ENCODE measurements around the gene CHD1.

CHD1 gene

GRCh38 chr5:98935206-98935605 is 6.4 kb upstream of the CHD1 start:
- no peak for FAIRE-seq

- FAIRE-seq: no peak
Observed at GRCh38 chr5:98934546-98934945, 5.7 kb upstream of the CHD1 start.

DNA sequence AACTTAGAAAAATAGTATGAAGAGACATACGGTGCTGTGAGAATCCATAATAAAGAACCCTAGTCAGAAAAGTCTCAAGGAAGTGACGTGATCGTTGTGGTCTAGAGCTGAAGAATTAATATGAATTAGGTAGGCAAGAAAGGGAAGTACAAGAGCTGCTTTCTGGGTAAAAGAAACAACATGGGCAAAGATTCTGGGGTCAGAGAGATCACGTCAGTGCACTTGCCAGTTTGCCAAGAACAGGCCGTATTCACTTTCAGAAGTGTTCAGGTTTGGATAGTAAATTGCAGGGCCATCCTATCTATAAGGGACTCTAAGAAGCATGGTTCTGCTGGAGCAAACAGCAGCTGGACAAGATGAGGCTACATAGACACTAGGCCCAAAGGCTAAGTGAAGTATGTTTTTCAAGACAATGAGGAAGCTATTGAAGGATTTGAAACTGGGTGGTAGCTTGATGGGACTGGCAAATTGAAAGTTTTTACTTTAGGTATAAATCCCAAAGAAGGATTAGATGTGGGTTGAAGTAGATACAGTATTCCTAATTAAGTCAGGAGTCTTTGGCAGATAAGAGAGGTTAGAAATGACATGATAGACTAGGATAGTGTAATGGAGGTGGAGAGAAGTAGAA is 4.8 kb upstream of the CHD1 start:
- FAIRE-seq: no peak

GRCh38 chr5:98930972-98931762 is 2.4 kb upstream of the CHD1 start:
- FAIRE-seq: peak; percentile 21

- FAIRE-seq: peak; percentile 88
Observed at GRCh38 chr5:98929710-98930298, 997 bp upstream of the CHD1 start.

DNA sequence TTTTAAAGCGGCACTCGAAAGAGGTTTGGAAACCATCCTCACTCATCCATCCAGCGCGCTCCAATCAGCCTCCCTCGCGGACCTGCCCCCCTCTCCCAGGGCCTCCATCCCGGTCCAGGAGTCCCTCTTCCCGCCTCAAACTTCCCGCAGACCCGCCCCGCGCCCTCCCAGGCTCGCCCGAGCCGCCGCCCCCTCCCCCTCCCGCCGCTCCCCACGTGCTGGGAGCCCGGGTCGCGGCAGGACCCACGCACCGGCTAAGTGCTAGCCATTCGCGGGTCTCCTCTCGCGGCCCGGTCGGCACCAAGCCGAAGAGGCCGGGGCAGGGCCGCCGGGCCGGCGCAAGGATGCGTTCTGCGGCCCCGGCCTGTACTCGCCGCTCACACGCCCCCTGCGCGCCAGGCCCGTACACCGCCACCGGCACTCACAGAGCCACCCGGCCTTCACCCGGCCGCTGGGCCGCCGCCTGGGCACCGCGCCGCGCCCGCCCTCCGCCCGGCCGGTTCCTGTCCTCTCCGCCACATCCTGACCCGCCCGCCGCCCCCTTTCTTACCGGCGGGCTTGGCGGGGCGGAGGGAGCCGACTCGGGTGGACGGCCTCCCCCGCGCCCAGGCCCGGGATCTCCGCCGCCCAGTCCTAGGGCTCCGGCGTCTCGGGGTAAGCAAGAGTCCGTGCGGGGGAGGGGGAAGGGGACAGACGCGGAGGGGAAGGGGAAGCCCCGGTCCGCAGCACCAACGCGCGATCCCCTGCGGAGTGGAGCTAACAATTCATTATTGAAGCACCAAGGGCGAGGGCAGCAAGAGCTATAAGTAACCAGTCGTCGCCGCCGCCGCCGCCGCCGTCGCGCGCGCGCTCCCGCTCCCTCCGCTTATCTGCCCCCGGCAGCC is 576 bp downstream of the CHD1 start:
- no peak for FAIRE-seq

DNA sequence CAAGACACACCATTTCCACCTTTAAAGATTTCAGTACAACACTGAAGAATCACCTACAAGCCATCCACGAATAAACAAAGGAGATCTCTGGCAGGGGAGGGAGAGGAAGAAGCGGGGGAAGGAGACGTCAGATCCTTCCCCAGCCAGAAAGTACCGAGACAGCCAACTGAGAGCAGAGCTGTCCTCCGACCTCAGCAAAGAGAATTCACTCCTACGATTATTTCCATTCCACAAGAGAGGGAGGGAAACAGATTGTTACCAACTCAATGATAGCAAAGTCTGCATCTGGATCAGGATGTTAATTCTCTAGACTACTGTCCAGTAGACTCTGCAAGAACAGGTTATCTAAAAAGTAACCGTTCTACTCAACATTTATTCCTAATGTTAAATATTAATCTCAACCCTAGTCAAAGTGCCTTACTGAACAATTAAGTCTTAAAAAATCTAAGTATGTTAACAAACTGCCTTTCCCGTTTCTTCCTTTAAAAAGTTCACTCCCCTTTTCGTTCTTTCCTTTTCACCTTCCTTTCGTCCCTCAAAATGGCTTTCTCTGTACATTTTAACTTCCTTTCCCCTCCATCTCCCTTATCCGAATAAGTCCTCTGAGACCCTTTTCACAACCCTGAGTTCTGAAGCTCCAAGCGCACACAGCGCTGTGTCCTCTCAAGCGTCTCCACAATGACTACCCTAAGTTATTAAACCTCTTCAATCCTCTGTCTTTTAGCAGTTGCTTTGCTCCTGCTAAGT is 1.4 kb downstream of the CHD1 start:
- peak; percentile 91 for FAIRE-seq

- FAIRE-seq: no peak
Observed at GRCh38 chr5:98923966-98924365, 4.8 kb downstream of the CHD1 start.

- FAIRE-seq: no peak
Observed at GRCh38 chr5:98921947-98922505, 6.8 kb downstream of the CHD1 start.

GRCh38 chr5:98917433-98917832 is 11.4 kb downstream of the CHD1 start:
- FAIRE-seq: no peak

- no peak for FAIRE-seq
Observed at GRCh38 chr5:98916540-98916939, 12.3 kb downstream of the CHD1 start.

- no peak for FAIRE-seq
Observed at GRCh38 chr5:98913911-98914310, 14.9 kb downstream of the CHD1 start.

DNA sequence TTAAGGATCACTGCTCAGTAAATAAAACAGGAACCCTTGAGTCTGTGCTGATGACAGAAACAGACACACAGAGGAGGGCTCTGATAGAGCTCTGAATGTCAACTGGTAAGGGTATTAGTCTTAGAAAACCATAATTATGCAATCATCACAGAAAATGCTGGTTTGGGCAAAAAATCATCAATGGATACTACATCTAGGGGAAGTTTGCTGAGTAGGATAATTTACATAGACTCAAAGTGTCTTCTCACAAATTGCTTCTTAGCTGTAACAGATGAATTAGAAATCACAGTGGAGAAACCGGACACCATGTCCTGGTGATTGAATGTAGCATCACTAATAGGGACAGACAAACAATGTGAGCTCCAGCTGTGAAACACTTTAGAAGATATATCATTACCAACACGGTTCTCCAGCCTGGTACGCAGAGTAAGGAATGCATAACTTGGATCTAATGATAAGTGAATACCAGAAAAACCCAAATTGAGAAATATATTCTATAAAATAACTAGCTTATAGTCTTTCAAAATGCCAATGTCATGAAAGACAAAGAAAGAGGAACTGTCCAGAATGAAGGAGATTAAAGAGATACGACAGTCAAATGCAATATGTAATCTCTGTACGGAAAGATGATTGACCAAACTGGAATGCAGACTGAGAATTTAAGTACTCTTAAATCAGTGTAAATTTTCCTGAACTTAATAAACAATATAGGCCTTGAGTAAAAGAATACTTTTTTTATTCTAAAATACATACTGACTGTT is 17.3 kb downstream of the CHD1 start:
- FAIRE-seq: no peak

DNA sequence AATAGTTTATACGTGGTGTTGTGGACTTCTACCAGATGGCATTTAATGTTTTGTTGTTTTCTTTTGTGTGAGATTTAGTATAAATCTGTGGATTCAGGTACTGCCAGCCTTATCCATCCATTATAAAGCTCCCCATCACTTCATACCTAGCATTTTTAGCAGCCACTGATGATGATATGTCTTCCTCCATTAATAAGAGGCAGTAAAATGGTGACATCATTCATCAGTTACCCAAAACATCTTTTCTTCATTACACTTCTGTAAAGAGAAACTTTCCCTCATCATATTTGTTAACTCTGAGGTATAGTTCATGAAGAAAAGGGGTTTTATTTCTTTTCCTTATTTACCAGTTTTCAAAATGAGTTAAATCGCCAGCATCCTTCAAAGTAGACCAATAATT is 19.4 kb downstream of the CHD1 start:
- FAIRE-seq: no peak

DNA sequence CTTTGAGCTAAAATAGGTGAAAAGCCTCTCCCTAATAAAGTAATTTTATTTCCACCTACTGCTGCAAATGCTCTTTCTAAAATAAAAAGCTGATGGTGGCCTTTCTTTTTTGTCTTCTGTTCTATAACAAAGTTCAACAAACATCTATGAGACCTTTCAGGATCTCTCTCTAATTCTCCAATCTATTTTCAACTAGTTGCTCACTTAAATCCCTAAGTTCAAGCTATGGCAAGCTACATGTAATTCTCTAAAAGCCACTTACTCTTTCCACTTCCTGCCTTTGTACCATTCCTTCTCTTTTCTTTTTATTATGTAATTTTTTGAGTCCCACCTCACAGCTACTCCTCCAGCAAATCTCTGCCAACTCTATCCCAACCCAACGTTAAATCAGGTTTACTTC is 20.9 kb downstream of the CHD1 start:
- no peak for FAIRE-seq

DNA sequence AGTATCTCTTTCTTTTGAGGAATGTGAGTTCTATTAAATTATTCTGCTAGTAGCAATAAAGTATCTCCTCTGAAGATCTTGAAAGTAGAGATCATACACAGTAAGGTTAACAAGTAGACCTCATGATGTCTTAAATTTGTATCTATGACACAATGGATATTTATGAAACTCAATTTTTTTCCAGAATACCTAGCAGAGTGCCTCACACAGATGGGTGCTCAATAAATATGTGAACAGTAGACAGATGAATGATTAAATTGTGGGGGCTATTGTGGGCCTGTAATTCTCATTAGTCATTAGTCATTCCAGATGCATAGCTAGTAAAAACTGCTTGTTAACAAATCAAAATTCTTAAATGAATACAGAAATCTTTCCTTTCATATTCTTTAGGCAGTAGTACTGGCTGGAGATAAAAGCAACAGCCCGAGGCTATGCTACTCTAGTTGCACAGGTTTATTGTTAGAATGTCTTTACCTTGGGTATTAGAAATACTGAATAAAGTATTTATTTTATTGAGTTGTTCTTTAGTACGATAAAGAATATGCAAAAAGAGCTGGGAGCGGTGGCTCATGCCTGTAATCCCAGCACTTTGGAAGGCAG is 22.0 kb downstream of the CHD1 start:
- no peak for FAIRE-seq

DNA sequence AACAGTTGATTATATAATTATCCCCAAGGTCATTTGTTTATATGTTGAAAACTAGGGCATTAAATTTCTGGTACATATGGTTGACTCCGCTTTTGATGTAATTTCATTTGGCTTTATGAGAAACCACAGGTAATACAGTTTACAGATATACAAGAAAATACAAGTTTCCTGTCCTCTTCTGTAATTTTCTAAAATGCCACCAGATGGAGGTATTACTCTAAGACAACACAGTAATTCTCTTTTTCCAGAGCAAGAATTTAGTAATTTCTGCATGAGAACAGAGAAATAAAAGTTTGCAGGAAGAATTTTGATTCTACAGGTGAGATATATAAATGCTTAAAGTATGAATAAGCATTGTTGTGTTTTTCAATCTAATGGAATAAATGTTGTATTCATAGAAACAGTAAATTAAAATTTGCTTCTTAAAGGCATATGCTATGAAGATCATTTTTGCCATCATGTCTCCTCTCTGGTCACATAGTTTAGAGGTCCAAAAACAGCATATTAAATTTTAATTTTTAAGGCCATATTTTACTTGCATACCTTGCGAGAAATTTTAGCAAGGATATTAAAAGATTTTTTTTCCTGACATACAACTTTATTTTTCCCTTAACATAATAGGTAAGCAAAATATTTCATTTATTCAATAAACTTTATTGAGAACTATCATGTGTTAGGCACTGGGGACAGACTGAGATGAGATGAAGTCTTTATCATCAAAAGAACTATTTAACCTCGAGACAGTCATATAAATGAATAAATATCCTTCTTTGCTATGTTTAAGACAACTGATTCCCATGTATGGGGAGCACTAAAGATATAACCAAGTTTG is 22.7 kb downstream of the CHD1 start:
- peak; percentile 94 for FAIRE-seq

- FAIRE-seq: no peak
Observed at GRCh38 chr5:98904780-98905179, 24.0 kb downstream of the CHD1 start.

DNA sequence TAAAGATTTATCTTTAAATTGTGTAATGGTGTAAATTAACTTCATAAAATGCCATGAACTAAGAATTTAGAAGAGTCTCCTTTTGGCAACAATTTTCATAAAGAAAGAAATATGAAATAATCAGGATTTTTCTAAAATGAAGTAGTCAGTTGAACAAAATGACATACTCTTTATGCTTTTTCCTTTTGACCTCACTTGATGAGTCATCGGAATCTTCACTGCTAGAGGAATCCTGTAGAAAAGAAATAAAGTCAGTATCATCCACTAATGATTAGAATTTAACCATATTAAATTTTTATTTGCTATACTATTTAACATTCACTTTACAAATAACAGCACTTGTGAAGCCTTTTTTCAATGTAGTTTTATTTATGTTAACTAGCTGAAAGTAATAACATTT is 26.1 kb downstream of the CHD1 start:
- peak; percentile 39 for FAIRE-seq

DNA sequence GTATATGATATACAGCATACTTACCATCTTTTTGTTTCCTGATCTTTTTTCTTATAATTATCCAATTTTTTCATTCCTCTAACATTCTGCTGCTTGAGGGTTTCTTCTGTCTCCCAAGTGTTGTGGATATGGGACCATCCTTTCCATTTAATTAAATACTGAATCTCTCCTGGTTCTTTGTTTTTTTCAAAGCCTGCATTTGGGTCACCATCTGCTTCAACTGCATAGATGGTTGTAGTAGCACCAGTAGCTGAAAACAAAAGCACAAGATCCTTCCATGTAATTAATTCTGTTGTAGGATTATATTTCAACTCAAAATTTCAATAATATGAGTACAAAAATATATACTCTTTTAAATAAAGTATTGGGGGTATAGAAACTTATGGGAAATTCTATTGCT is 29.4 kb downstream of the CHD1 start:
- FAIRE-seq: no peak

All from endometrium (tissue), 2 donors.